Measurements from ENCODE around the gene RAB1A. TPM values are rescaled to one million over a fixed set of nuclear protein-coding genes. Genes with fewer than 3 reads are reported as not detected.

Gene RAB1A
- total and polyA plus RNA-seq, 9 of the 15 experiments (the other 6 are each of a cell fraction or from before 2014, with no cell fraction given): 43.8 to 163 (median 67.7) TPM

GRCh38 chr2:65081232-65081685 is 48.6 kb downstream of the RAB1A start (continued):
- no peak for TF ChIP-seq CLOCK (CRISPR knock-in tag; IDR thresholded peaks at IDR 0.05; ENCODE audit: borderline replicate concordance)
- TF ChIP-seq SMARCE1 (IDR thresholded peaks at IDR 0.05): peak; percentile 74; the same call in 1 of the 2 replicates
- TF ChIP-seq ZMIZ1 (IDR thresholded peaks at IDR 0.05; ENCODE audit: low read depth in 2 of 2, low read length in 2 of 2): peak in 1 of 2 experiments; percentile 76; a peak in 1 of 4 replicates
- no peak for TF ChIP-seq SRSF3 (IDR thresholded peaks at IDR 0.05; ENCODE audit: insufficient read depth, low read length)
- TF ChIP-seq PHF21A (IDR thresholded peaks at IDR 0.05; ENCODE audit: borderline replicate concordance, low read depth): no peak
- no peak for TF ChIP-seq ZSCAN29 (IDR thresholded peaks at IDR 0.05)
- TF ChIP-seq SREBF2 (CRISPR knock-in tag; IDR thresholded peaks at IDR 0.05): no peak
- TF ChIP-seq CREB5 (CRISPR knock-in tag; IDR thresholded peaks at IDR 0.05): no peak
- TF ChIP-seq PRMT5 (CRISPR knock-in tag; IDR thresholded peaks at IDR 0.05): no peak
- peak; percentile 54 for TF ChIP-seq MTA2 (IDR thresholded peaks at IDR 0.05; ENCODE audit: low read depth)
- TF ChIP-seq ILF3 (IDR thresholded peaks at IDR 0.05; ENCODE audit: borderline replicate concordance): no peak
- TF ChIP-seq HNRNPUL1 (IDR thresholded peaks at IDR 0.05; ENCODE audit: low read length): no peak
- TF ChIP-seq VEZF1 (CRISPR knock-in tag; IDR thresholded peaks at IDR 0.05): no peak
- no peak for TF ChIP-seq KHSRP (IDR thresholded peaks at IDR 0.05)
- no peak for TF ChIP-seq ZBTB43 (CRISPR knock-in tag; IDR thresholded peaks at IDR 0.05)
- no peak for TF ChIP-seq ZBTB8A (IDR thresholded peaks at IDR 0.05; ENCODE audit: partially characterized antibody)
- TF ChIP-seq TAL1 (IDR thresholded peaks at IDR 0.05): peak; percentile 80
- peak; percentile 18; the same call in 1 of the 2 replicates for TF ChIP-seq FOXM1 (IDR thresholded peaks at IDR 0.05; ENCODE audit: low read depth)
- TF ChIP-seq FOXM1 (CRISPR knock-in tag; IDR thresholded peaks at IDR 0.05; ENCODE audit: low read depth): no peak

Data from K562 (cell line).